Testis (tissue), 2 donors: ENCODE measurements around the gene PTP4A1.

Experiments used
- POLR2A ChIP-seq: fragments of 450-650 bp; IDR thresholded peaks from one replicate; pipeline ENCODE4 v1.6.1; 2017; ENCODE audit warnings: antibody characterized with exemption, mild to moderate bottlenecking, moderate library complexity
- TF ChIP-seq, protein P1 (sequence below), 3 experiments: fragments of 450-650 bp in 2 of 3; fragments of 200-600 bp in 1 of 3; sonication (generic) in 1 of 3; IDR thresholded peaks; one replicate each; pipeline ENCODE4 v1.5.1; 2016 to 2019; ENCODE audit warnings: antibody characterized with exemption in 3 of 3, mild to moderate bottlenecking in 2 of 3, moderate library complexity in 1 of 3

DNA sequence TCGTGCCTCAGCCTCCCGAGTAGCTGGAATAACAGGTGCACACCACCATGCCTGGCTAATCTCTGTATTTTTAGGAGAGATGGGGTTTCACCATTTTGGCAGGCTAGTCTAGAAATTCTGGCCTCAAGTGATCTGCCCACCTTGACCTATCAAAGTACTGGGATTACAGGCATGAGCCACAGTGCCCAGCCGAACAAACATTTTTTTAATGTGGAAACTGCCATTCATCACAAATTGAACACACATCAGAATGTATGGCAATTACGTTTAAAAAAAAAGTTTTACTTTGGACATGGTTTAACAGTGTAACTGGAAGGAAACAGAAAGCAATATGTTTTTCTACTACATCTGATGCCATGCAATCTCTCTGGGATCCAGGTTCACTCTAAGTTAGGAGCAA is 38.3 kb upstream of the PTP4A1 start:
- no peak for TF ChIP-seq POLR2A
- TF ChIP-seq, protein P1, sequence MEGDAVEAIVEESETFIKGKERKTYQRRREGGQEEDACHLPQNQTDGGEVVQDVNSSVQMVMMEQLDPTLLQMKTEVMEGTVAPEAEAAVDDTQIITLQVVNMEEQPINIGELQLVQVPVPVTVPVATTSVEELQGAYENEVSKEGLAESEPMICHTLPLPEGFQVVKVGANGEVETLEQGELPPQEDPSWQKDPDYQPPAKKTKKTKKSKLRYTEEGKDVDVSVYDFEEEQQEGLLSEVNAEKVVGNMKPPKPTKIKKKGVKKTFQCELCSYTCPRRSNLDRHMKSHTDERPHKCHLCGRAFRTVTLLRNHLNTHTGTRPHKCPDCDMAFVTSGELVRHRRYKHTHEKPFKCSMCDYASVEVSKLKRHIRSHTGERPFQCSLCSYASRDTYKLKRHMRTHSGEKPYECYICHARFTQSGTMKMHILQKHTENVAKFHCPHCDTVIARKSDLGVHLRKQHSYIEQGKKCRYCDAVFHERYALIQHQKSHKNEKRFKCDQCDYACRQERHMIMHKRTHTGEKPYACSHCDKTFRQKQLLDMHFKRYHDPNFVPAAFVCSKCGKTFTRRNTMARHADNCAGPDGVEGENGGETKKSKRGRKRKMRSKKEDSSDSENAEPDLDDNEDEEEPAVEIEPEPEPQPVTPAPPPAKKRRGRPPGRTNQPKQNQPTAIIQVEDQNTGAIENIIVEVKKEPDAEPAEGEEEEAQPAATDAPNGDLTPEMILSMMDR (IDR thresholded peaks at IDR 0.05) = no peak
